Measurements from ENCODE around the gene CLSTN2.

- TF ChIP-seq EP300 (IDR thresholded peaks at IDR 0.05) (no peak), CTCF (IDR thresholded peaks at IDR 0.05) (no peak)
Observed at GRCh38 chr3:140580746-140581145, 645.8 kb downstream of the CLSTN2 start.

Data from esophagus muscularis mucosa (tissue), 3 donors.